Daoy (cell line): ENCODE results near the gene MT3. TPM values are rescaled to one million over a fixed set of nuclear protein-coding genes. Genes with fewer than 3 reads are reported as not detected.

ENCODE experiments used
- DNase-seq: peaks from one replicate; pipeline ENCODE4 v3.0.0-alpha.2; 2015; ENCODE audit warnings: low read depth
- total RNA-seq: library from RNA; depleted of rRNA; stranded (reverse); fragments of >200 nt; shearing (Covaris generic); gene quantifications from 2 replicates; pipeline ENCODE4 v1.2.3, GENCODE V29; 2014; rRNA removed

Gene MT3
- not detected in 2 replicates for total RNA-seq

DNA sequence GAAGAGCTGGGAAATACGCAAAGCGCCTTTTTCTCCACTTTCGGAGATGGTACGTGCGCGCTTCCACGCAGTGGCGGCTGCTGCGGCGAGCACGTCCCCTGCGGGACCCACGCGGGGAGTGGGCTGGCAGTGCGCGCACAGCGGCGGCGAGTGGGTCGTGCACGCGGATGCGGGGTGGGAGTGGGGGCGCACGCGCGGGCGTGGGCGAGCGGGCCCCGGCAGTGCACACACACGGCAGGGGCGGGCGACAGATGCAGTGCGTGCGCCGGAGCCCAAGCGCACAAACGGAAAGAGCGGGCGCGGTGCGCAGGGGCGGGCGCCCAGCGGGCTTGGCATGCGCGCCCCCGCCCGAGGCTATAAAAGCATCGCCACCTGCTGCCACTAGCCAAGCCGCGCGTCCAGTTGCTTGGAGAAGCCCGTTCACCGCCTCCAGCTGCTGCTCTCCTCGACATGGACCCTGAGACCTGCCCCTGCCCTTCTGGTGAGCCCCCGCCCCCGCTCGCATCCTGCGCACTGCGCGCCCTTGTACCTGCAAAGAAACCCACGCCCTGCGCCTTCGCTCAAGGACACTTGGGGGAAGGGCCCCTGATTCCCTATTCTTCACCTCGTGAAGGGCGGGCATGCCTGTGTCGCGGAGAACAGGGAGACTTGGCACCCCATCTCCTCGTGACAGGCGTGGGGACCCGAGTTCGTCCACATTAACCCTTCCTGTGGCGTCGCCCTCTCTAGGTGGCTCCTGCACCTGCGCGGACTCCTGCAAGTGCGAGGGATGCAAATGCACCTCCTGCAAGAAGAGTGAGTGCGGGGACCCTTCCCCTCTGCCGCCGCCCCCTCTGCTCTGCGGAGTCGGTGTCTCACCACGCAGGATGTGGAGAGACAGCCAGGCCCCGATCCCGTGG, at the start of gene MT3:
Gene MT3, plus strand, starts transcription at position 388 of the 899 bp plus-strand sequence. Its CDS starts 63 bp downstream, at position 451.
- peak; percentile 42 for DNase-seq

GRCh38 chr16:56539656-56540055, 49.7 kb upstream of the MT3 start:
- DNase-seq = no peak

GRCh38 chr16:56542039-56542438, 47.3 kb upstream of the MT3 start:
- DNase-seq = no peak

- peak; percentile 19 for DNase-seq
Measured at GRCh38 chr16:56547120-56547948, 42.0 kb upstream of the MT3 start.

- DNase-seq = no peak
Measured at GRCh38 chr16:56547949-56548567, 41.3 kb upstream of the MT3 start.

GRCh38 chr16:56549161-56549560, 40.2 kb upstream of the MT3 start:
- no peak for DNase-seq

- no peak for DNase-seq
Measured at GRCh38 chr16:56549744-56550385, 39.5 kb upstream of the MT3 start.

DNA sequence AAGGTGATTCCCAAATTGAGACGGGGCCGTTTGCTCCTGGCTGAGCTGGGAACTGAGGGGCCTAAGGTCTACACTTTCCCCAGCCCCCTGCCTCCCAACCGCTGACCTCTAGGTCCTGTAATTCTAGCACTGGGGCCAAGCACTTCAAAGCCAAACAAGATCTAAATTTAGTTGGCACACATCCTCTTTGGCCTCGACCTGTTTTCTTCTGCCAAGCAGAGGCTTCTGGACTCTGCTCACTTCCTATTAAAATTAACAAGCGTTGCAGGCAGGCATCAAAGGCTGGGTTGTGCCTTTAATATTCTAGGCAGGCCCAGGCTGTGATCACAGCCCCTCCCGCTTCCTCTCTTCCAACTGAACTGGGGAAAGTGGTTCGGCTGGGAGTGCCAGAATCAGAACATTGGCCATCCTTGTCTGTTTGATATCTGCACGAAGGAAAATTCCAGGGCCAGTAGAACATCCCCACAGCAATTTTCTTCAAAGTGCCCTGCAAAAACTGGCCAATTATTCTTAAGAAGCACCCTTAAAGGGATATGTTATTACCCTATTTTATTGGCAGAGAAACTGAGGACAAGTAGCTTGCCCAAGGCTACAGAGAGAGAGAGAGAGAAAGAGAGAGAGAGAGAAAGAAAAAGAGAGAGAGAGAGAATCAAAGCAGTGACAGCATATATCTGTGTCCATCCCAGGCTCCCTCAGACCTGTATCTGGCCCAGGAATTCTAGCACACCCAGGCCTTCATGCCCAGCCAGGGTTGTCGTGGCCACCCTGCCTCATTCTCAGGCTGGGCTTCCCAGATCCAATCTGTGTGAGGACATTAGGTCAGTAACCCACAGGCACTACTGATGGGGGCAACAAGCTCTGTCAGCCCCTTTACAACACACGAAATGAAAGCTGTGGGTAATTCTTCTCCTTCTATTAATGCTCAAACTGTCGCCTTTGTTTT, 37.3 kb upstream of the MT3 start:
- DNase-seq = no peak

DNA sequence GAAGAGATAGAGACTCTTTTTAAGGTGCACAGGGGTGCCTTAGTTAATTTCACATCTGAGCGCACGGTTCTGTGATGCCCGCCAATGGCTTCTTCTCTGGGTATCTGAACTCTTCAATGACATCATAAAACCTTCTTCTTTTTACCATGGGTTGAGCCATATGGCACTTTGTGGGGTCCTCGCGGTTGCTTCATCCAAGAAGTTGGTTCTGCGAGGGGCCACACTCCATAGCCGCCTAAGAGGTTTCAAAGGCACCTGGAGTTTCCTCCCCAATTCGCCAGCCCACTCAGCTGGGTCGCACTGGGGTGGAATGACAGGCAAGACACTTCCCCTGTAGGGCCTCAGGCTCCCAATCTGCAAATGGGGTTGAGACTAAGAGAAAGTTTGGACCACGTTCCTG, 34.9 kb upstream of the MT3 start:
- DNase-seq = no peak

GRCh38 chr16:56558024-56558747, 31.1 kb upstream of the MT3 start:
- peak; percentile 96 for DNase-seq

DNA sequence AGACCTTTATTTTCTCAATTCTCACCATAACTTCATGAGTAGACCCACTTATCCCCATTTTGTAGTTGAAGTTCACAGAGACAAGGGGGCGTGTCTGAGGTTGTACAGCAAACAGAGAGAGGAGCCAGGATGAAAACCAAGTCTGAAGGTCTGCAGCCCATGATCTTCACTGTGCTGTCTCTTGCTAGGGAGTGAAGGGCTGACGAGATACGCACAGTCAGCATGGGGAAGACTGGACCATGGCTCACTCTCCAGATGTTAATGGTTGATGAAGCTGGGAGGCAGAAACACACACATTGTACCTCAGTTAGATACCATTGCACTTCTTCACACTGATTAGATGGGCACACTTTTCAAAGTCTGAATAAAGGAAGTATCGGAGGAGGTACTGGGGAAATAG, 30.2 kb upstream of the MT3 start:
- DNase-seq = no peak

DNA sequence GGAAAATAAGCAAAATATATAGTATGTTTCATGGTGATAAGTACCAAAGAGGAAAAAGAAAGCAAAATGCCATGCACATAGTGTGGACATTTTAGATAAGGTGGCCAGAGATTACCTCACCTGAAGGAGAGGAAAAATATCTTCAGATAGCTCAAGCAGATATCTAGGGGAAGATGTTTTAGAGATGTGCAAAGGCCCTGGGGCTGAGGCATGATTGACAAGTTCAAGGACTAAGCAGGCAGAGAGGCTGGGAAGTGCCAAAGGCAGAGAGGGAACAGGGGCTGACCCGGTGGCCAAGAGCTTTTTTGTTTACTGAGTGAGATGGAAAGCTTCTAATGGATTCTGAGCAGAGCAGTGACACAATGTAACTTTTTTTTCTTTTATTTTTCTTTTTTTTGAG, 28.9 kb upstream of the MT3 start:
- no peak for DNase-seq

GRCh38 chr16:56561126-56561525, 28.2 kb upstream of the MT3 start:
- no peak for DNase-seq

GRCh38 chr16:56564793-56565477, 24.4 kb upstream of the MT3 start, which contains the start of gene MT4:
MT4 (plus strand) TSS chr16:56565073; CDS start chr16:56565129, 56 bp downstream.
- no peak for DNase-seq

GRCh38 chr16:56569971-56570370, 19.4 kb upstream of the MT3 start:
- no peak for DNase-seq

DNA sequence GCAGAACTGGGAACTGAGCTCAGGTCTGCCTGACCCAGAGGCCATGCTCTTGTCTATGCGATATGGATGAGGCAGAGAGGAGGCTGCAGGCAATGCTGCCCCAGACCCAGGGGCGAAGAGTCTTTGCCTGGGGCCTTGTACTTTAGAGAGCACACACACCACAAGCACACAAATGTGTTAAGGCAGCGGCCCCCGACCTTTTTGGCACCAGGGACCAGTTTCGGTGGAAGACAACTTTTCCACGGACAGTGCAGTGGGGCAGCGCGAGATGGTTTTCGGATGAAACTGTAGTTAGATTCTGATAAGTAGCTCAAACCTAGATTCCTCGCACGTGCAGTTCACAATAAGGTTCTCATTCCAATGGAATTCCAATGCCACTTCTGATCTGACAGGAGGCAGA, 17.8 kb upstream of the MT3 start:
- no peak for DNase-seq

GRCh38 chr16:56574625-56575024, 14.7 kb upstream of the MT3 start:
- no peak for DNase-seq

- DNase-seq = peak; percentile 54
Measured at GRCh38 chr16:56576585-56577299, 12.6 kb upstream of the MT3 start.

- no peak for DNase-seq
Measured at GRCh38 chr16:56577300-56577625, 12.1 kb upstream of the MT3 start.
